ENCODE results near the gene SPRY4.

Gene SPRY4

DNA sequence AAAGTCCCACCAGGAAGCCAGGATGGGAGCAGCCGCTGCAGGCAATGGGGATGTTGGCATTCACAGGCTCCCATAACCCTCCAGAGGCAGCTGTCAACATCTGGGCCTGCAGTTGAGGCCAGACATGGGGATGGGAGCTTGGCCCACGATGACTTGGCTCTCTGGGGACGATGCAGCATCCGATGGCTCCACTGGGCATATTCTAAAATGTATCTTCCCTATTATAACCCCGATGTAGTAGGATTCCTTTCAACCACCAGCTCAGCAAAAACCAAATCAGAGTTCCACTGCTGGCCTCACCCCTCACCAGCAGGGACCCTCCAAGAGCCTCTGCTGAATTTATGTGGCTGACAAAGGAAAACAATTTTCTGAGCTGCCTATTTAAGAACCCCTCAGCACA is 7.1 kb downstream of the SPRY4 start:
- TF ChIP-seq JUND (IDR thresholded peaks at IDR 0.05; ENCODE audit: low read depth) = no peak
- DNase-seq (ENCODE audit: low read depth in 1 of 2, low spot score in 1 of 2) = no peak
- in situ Hi-C loops (cut with HindIII; ENCODE audit: low pct_unique_long_range_greater_than_20kb, low sequenced_read_pairs) = no loop called here

DNA sequence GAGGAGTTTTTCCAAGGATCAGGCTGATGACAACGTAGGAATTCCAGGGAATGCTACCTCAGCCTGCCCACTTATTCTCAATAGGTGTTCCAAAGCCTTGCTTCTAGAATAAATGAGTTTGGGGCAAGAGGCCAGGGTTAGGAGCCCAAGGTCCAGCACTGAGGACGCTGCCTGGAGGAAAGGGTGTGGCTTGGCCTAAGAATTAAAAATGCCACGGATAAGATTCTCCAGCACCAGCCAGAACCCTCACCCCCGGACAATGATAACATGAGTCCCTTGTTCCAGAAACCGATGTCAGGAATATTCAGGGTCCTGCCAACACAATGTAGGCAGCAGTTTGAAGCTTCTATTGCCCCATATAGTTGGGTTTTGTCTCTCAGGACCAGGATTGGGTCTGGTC is 7.6 kb downstream of the SPRY4 start:
- TF ChIP-seq JUND (IDR thresholded peaks at IDR 0.05; ENCODE audit: low read depth) = no peak
- no peak for DNase-seq (ENCODE audit: low read depth in 1 of 2, low spot score in 1 of 2)
- in situ Hi-C loops (cut with HindIII; ENCODE audit: low pct_unique_long_range_greater_than_20kb, low sequenced_read_pairs) = no loop called here

DNA sequence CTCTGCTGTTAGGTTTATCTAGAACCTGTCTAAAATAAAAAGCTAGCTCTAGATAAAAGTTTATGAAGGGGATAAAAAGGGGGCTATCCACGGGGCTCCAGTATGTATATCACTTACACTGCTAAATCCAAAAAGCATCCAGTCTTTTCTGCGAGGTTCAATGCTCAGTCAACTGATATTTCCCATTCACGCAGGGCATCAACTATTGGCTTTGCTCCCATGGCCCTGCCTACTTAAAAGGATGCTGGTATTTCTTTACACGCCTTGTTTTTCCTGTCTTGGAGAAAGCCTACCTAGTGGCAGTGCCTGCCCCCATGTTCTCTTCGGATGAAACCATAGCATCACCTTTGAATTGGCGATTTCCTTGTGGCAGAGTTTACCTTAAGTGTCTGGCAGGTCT is 8.1 kb downstream of the SPRY4 start:
- no peak for TF ChIP-seq JUND (IDR thresholded peaks at IDR 0.05; ENCODE audit: low read depth)
- in situ Hi-C loops (cut with HindIII; ENCODE audit: low pct_unique_long_range_greater_than_20kb, low sequenced_read_pairs) = no loop called here

DNA sequence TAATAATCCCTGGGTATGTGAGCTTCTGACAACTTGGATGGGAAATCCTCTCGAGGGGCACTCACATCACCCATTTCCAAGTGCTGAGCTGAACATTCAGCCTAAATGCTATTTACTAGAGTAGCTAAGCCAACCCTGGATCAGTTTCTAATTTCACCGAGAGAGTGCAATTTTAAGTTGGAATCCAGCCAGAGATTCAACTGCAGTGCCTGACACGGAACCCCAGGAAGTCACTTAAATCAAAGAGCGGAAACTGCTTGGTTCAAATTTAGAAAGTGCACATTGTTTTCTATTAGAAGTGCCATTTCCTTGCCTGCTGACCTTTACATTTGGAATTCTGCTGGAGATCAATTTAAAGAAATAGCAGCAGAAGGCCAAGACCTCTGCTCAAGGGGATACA is 8.8 kb downstream of the SPRY4 start:
- in situ Hi-C loops (cut with HindIII; ENCODE audit: low pct_unique_long_range_greater_than_20kb, low sequenced_read_pairs) = no loop called here
- no peak for DNase-seq (ENCODE audit: low read depth in 1 of 2, low spot score in 1 of 2)
- TF ChIP-seq JUND (IDR thresholded peaks at IDR 0.05; ENCODE audit: low read depth) = no peak

More for the DNA sequence above, 8.1 kb downstream of the SPRY4 start:
- no peak for DNase-seq (ENCODE audit: low read depth in 1 of 2, low spot score in 1 of 2)

DNA sequence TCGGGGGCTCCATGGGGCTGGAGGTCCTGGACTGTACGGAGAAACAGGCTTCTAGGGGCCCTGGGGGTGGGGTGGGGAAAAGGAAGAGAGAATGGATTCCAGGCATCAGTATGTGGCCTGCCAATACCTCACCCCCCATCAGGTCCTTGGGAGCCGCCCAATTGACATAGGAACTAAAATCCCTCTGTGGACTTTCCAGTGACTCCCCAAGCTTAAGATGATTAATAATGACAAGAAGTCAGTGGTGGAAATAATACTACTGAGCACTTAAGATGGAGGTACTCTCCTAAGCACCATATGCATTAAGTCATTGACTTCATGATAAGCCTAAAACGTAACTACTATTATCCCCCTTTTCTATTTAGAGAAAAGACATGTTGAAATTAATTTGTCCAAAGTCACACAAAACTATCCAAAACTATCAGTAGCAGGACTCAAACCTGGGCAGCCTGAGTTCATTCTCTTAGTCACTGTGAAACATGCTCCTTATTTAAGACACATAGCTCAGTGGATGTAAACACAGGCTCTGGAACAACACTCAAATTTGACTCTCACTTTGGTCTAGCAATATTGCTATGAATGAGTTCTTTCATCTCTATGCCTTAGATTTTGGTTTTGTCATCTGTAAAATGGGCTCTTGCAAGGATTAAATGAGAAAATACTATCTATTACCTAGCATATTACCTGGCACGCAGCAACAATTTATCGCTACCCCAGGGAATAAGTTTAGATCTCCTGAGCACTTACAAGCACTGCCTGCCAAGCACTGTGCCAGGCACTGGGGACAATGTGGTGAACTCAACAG is 9.5 kb downstream of the SPRY4 start:
- no peak for TF ChIP-seq JUND (IDR thresholded peaks at IDR 0.05; ENCODE audit: low read depth)
- in situ Hi-C loops (cut with HindIII; ENCODE audit: low pct_unique_long_range_greater_than_20kb, low sequenced_read_pairs) = no loop called here
- DNase-seq (ENCODE audit: low read depth in 1 of 2, low spot score in 1 of 2) = no peak

DNA sequence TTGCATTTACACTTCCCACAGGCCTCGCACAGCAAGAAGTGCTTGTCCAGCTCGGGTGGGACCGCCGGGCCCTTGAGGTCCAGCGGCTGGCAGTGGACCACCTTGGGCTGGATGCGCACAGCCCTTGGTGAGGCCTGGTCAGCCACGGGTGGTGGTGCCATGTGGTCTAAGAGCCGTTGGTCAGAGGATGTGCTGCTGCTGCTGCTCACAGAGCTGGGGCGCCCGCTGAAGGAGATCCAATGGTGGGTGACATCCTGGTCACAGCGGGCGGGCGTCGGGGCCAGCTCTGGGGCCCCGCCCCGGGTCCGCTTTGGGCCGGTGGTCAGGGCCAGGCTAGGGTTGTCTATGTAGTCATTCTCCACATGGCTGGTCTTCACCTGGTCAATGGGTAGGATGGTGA is 10.2 kb downstream of the SPRY4 start:
- in situ Hi-C loops (cut with HindIII; ENCODE audit: low pct_unique_long_range_greater_than_20kb, low sequenced_read_pairs) = no loop called here
- TF ChIP-seq JUND (IDR thresholded peaks at IDR 0.05; ENCODE audit: low read depth) = no peak

DNA sequence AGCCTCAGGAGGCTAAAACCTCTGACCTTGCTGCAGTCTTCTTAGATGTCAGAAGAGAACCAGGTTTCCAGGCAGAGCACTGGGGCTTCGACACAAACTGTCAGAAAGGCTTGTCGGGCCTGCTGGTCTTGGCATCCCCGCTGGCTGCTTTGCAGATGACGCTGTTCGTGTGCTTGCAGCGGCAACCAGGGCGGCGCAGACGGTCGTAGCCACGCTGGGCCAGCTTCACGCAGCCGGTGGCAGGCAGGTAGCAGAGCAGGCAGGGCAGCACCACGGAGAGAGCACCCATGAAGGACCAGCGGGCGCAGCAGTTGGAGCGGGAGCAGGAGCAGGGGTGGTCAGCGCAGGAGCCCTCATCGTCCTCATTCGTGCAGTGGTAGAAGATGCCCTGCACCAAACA is 10.7 kb downstream of the SPRY4 start:
- in situ Hi-C loops (cut with HindIII; ENCODE audit: low pct_unique_long_range_greater_than_20kb, low sequenced_read_pairs) = no loop called here

More for the DNA sequence above, 10.2 kb downstream of the SPRY4 start:
- no peak for DNase-seq (ENCODE audit: low read depth in 1 of 2, low spot score in 1 of 2)

DNA sequence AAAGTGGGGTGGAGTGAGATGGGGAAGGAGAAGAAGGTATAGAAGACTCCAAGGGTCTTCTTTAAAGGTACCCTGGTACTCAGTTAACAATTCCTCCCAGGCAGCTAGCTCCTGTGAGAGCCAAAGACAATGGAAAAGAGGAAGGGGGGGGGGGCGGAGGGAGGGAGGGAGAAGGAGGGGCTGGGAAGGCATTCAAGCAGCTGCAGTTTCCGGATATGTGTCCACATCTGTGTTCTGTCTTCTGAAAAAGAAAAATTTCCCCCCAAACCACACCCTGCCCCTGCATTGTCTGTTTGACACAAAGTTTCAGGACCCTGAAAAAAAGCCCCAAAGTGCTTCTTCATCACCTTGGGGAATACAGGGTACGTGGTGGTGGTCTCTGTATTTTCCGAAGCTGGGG is 11.1 kb downstream of the SPRY4 start:
- TF ChIP-seq JUND (IDR thresholded peaks at IDR 0.05; ENCODE audit: low read depth) = no peak
- no peak for DNase-seq (ENCODE audit: low read depth in 1 of 2, low spot score in 1 of 2)
- in situ Hi-C loops (cut with HindIII; ENCODE audit: low pct_unique_long_range_greater_than_20kb, low sequenced_read_pairs) = no loop called here

More for the DNA sequence above, 10.7 kb downstream of the SPRY4 start:
- no peak for DNase-seq (ENCODE audit: low read depth in 1 of 2, low spot score in 1 of 2)
- no peak for TF ChIP-seq JUND (IDR thresholded peaks at IDR 0.05; ENCODE audit: low read depth)

DNA sequence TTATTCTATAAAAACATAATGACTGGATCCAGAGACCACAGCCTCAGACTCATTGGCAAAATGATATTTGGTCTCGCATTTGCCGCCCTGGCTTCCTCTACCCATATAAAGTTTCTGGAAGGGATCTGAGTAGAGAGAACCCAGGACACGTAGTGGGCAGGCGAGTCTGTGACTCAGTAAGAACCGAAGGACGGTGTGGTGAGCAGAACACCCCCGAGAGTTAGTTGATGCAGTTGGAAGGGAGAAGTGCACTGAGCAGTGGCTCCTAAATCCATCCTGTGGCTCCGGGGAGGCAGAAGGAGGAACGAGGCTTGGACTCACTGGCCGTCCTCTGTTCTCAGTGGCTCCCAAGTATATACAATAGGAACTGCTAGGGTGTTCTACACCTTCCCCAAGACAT is 11.5 kb downstream of the SPRY4 start:
- TF ChIP-seq JUND (IDR thresholded peaks at IDR 0.05; ENCODE audit: low read depth) = no peak
- in situ Hi-C loops (cut with HindIII; ENCODE audit: low pct_unique_long_range_greater_than_20kb, low sequenced_read_pairs) = no loop called here
- DNase-seq (ENCODE audit: low read depth in 1 of 2, low spot score in 1 of 2) = no peak

DNA sequence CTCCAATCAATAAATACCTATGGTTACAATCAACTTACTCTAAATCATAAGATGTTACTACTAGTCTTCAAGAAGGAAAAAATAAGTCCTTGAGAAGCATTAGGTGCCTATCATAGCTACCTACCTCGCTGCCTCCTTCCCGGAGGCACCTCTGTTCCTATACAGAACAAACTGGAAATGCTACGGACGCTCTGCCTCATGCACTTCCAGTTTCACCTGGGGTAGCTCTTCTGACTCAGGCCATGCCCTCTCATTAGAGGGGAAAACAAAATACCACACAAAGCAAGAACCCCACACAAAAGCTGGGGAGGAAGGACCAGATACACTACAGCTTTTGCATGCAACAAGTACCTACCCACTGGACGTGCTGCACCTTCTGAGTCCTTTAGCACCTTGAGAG is 12.4 kb downstream of the SPRY4 start:
- no peak for TF ChIP-seq JUND (IDR thresholded peaks at IDR 0.05; ENCODE audit: low read depth)
- in situ Hi-C loops (cut with HindIII; ENCODE audit: low pct_unique_long_range_greater_than_20kb, low sequenced_read_pairs) = no loop called here
- DNase-seq (ENCODE audit: low read depth in 1 of 2, low spot score in 1 of 2) = no peak

DNA sequence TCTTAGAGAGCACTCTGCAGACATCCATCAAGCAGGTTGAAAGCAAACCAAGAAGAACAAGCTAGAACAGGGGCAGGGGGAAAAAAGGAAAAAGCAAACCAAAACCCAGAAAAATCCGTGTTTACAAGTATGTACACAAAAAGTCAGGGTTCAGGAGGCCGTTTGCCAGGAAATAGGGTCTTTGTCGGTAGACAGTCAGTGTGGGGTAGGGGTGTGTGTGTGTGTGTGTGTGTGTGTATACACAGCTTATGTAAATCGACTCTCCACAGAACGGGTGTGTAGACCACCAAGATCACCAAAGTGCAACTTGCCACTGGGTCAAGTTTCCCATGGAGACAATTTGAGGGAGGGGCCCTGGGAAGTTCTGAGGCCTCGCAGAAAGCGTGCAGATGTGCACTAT is 13.1 kb downstream of the SPRY4 start:
- TF ChIP-seq JUND (IDR thresholded peaks at IDR 0.05; ENCODE audit: low read depth) = no peak
- in situ Hi-C loops (cut with HindIII; ENCODE audit: low pct_unique_long_range_greater_than_20kb, low sequenced_read_pairs) = no loop called here
- DNase-seq (ENCODE audit: low read depth in 1 of 2, low spot score in 1 of 2) = no peak

DNA sequence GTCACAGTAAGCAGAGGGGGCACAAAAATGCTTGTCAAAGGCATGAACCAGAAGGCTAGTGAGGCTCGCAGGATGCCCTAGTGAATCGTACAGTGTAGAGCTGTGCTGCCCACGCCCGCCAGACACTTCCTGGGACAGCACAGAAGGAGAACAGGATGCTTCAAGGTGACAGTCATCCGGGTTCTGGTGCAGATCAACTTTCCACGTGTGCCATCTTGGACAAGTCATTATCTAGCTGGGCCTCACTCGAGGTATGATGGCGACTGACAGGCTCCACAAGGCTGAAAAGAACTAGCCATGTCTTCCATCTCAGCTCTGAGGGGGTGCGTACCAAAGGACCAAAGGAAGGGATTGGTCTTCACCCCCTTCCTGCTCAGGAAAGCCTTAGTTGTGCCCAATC is 14.0 kb downstream of the SPRY4 start:
- TF ChIP-seq JUND (IDR thresholded peaks at IDR 0.05; ENCODE audit: low read depth) = no peak
- in situ Hi-C loops (cut with HindIII; ENCODE audit: low pct_unique_long_range_greater_than_20kb, low sequenced_read_pairs) = no loop called here

DNA sequence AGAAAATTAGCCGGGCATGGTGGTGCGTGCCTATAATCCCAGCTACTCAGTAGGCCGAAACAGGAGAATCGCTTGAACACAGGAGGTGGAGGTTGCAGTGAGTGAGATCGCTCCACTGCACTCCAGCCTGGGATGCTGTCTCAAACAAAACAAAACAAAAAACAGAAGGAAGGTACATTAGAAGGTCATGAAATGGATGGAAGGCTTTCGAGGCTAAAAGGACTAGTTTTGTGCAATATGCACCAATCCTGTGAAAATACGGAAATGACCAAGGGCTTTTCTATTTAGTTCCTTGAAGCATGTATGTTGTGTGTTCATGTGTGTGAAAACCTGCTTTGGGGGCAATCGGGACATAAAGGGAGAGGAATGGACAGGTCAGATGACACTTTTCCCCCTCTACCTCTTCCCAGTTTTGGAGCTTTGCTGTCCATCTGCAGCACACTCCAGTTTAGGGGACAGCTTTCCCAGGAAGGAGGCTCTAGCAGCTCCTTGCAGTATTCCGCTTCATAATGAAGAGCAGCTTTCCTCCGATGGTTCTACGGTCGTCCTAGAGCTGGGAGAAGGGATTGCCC is 15.0 kb downstream of the SPRY4 start:
- no peak for TF ChIP-seq JUND (IDR thresholded peaks at IDR 0.05; ENCODE audit: low read depth)
- in situ Hi-C loops (cut with HindIII; ENCODE audit: low pct_unique_long_range_greater_than_20kb, low sequenced_read_pairs) = no loop called here
- no peak for DNase-seq (ENCODE audit: low read depth in 1 of 2, low spot score in 1 of 2)

More for the DNA sequence above, 14.0 kb downstream of the SPRY4 start:
- DNase-seq (ENCODE audit: low read depth in 1 of 2, low spot score in 1 of 2) = no peak

Data from T47D (cell line).